Uterus (tissue), 2 donors: ENCODE measurements around the gene FUS.

Source experiments
- CTCF ChIP-seq, 4 experiments: fragments of 200-600 bp in 2 of 4; fragments of 450-650 bp in 2 of 4; sonication (generic) in 2 of 4; IDR thresholded peaks; one replicate each; pipeline ENCODE4 v1.5.1; 2016 to 2019; ENCODE audit warnings: antibody characterized with exemption in 4 of 4, mild to moderate bottlenecking in 2 of 4, moderate library complexity in 1 of 4
- POLR2A ChIP-seq, 2 donors: fragments of 450-650 bp; IDR thresholded peaks; one replicate each; pipeline ENCODE4 v1.6.1; 2016; ENCODE audit warnings: antibody characterized with exemption in 2 of 2, mild to moderate bottlenecking in 1 of 2, moderate library complexity in 1 of 2

DNA sequence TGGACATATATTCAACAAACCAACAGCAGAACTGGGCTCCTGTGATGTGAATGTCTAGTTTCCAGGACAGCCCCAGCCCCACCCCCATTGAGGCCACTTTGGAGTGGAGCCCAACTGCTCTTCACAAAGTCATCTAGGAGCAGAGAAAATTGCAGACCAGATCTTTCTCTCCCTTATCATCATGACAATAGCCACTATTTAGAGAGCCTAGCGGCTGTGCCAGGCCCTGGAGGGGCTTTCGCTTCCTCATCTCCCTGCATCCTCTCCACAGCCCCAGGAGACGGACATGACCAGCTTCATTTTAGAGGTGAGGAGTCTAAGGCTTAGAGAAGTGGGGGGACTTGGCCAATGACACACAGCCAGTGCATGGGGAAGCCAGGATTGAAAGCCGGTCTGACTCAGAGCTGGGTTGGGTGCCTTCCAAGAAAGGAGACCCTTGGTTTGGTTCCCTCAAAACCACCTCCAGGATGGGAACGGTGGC, 45.8 kb upstream of the FUS start:
- TF ChIP-seq CTCF (IDR thresholded peaks at IDR 0.05) (no peak), POLR2A (IDR thresholded peaks at IDR 0.05) (no peak)
